Esophagus muscularis mucosa (tissue), 2 donors: ENCODE measurements around the gene NDEL1.

Experiments used
- POLR2A ChIP-seq: fragments of 450-650 bp; IDR thresholded peaks from one replicate; pipeline ENCODE4 v1.6.1; 2017; ENCODE audit warnings: antibody characterized with exemption, moderate library complexity, mild to moderate bottlenecking, low read depth
- POLR2AphosphoS5 ChIP-seq, 2 donors: sonication (generic); formaldehyde crosslinking; IDR thresholded peaks; one replicate each; pipeline ENCODE4 v1.6.1; 2017; ENCODE audit warnings: antibody characterized with exemption in 2 of 2

DNA sequence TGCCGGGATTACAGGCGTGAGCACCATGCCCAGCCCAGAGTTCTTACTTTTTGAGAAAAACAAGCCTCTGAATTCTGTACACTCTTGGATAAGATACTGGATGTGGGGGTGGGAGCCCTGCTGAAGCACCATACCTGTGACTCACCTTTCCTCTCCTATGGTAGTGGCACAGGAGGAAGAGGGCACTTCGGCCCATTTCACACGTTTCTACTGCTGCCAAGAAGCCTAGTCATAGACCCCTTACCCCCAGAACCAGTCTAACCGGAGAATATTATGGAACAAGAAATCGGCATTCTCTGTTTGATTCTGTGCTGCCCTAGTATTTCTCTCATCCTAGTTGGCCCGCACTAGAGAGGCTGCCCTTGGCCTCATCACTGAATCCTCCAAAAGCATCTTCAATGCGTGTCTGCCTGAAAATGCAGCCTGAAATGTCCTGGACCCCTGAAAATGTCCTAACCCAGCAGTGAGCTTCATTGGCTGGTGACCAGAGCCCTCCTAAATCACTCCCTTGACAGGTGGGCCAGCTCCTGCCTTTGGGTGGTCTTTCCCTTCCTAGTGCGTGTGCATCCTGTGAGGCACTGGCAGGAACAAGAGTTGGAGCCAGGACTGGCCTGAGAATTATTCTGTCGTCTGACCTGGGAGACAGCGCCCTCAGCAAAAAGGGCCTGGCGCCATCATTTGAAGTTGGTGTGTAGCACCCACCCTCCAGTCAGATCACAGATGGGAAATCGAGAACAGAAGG lies 37.9 kb downstream of the NDEL1 start:
- no peak for TF ChIP-seq POLR2AphosphoS5 (IDR thresholded peaks at IDR 0.05)
- TF ChIP-seq POLR2A, result no peak
